H1 (cell line): ENCODE measurements around the gene CELF3. TPM values are rescaled to one million over a fixed set of nuclear protein-coding genes. Genes with fewer than 3 reads are reported as not detected.

Source experiments
- GTF2F1 ChIP-seq: IDR thresholded peaks from 2 replicates; pipeline ENCODE4 v1.6.1; 2012; ENCODE audit warnings: low read depth, low read length, improper control_type of control experiment, borderline replicate concordance
- KDM1A ChIP-seq: fragments of 200-600, 300-600 bp; sonication (generic); IDR thresholded peaks from 2 replicates; pipeline ENCODE4 v1.7.1; 2016; ENCODE audit warnings: mild to moderate bottlenecking, low read length, borderline replicate concordance
- POLR2A ChIP-seq, 2 experiments: IDR thresholded peaks; 1 replicate in 1 of 2; 2 replicates in 1 of 2; pipeline ENCODE4 v1.6.1; 2011; ENCODE audit warnings: low read depth in 2 of 2, low read length in 2 of 2, mild to moderate bottlenecking in 2 of 2; ENCODE audit errors: control extremely low read depth in 1 of 2
- polyA plus RNA-seq, 7 experiments: library from polyadenylated mRNA; depleted of rRNA in 3 of 7; stranded (reverse) in 5 of 7; unstranded in 2 of 7; fragments of >200 nt in 5 of 7; fragments of 200-250 nt in 2 of 7; gene quantifications; 1 replicate in 5 of 7; 2 replicates in 1 of 7; 4 replicates in 1 of 7; pipeline versions ENCODE4 v1.2.1 to v1.2.3, GENCODE V29; 2011 to 2013; ENCODE audit warnings: missing spikeins in 2 of 7, mixed read lengths in 2 of 7
- total RNA-seq: library from RNA; stranded (reverse); fragmentation: NEBNext Ultra II Directional; extraction: Animal tissue kit (Norgen Biotek cat#: 25700); gene quantifications from 2 replicates; pipeline ENCODE4 v1.2.1, GENCODE V29; 2021

CELF3 gene
- total and polyA plus RNA-seq, 2 of the 8 experiments (the other 6 are each of a cell fraction or from before 2014, with no cell fraction given) = 0.34 to 1.2 TPM

GRCh38 chr1:151713044-151713443, 3.6 kb downstream of the CELF3 start (continued):
- TF ChIP-seq KDM1A (no peak), GTF2F1 (no peak), POLR2A (IDR thresholded peaks at IDR 0.05; ENCODE audit: control extremely low read depth in 1 of 2, low read depth in 2 of 2, low read length in 2 of 2) (no peak)
